K562 (cell line): Measurements from ENCODE around the gene GLE1. TPM values are rescaled to one million over a fixed set of nuclear protein-coding genes. Genes with fewer than 3 reads are reported as not detected.
A peak's percentile ranks its signal among the peaks of the same experiment; 100 is the strongest.

Source experiments
- CEBPB ChIP-seq: fragments of 450-650 bp; IDR thresholded peaks from 2 replicates; pipeline ENCODE4 v1.6.1; 2016; ENCODE audit warnings: missing genetic modification characterization, missing compliant biosample characterization
- FIP1L1 ChIP-seq: fragments of 200-400 bp; formaldehyde crosslinking; IDR thresholded peaks from 2 replicates; pipeline ENCODE4 v1.6.1; 2018; ENCODE audit warnings: mild to moderate bottlenecking, low read depth, low read length; ENCODE audit not compliant: poor library complexity, severe bottlenecking
- GABPA ChIP-seq: fragments of 200-800 bp; sonication (Bioruptor generic); conservative IDR thresholded peaks from 2 replicates; pipeline ENCODE4 v1.6.1; 2016; ENCODE audit warnings: low read depth, missing genetic modification characterization, missing compliant biosample characterization
- ID3 ChIP-seq, 2 experiments: fragments of 250-450 bp in 1 of 2; fragments of 450-650 bp in 1 of 2; sonication (Bioruptor Pico) in 1 of 2; IDR thresholded peaks; 2 replicates each; pipeline versions ENCODE4 v1.6.1 to v1.8.0; 2016 to 2021; ENCODE audit warnings: mild to moderate bottlenecking in 2 of 2, moderate library complexity in 2 of 2, missing compliant biosample characterization in 1 of 2, missing genetic modification characterization in 1 of 2
- MEIS2 ChIP-seq: fragments of 450-650 bp; IDR thresholded peaks from 2 replicates; pipeline ENCODE4 v1.6.1; 2014; ENCODE audit warnings: mild to moderate bottlenecking; ENCODE audit not compliant: partially characterized antibody
- PCBP1 ChIP-seq: fragments of 200-400 bp; formaldehyde crosslinking; IDR thresholded peaks from 2 replicates; pipeline ENCODE4 v1.6.1; 2018; ENCODE audit warnings: mild to moderate bottlenecking, low read depth, low read length; ENCODE audit not compliant: poor library complexity, severe bottlenecking
- RBM34 ChIP-seq: fragments of 200-400 bp; formaldehyde crosslinking; IDR thresholded peaks from 2 replicates; pipeline ENCODE4 v1.6.1; 2018; ENCODE audit warnings: low read length, borderline replicate concordance; ENCODE audit not compliant: insufficient read depth
- RBM39 ChIP-seq: fragments of 200-400 bp; formaldehyde crosslinking; optimal IDR thresholded peaks from 2 replicates; pipeline ENCODE3; 2018; ENCODE audit warnings: low read depth, low read length
- SETDB1 ChIP-seq: IDR thresholded peaks from one replicate; pipeline ENCODE4 v1.6.1; 2012; ENCODE audit warnings: low read length, control low read depth, inconsistent platforms
- STAT6 ChIP-seq: sonication (generic); formaldehyde crosslinking; IDR thresholded peaks from 2 replicates; pipeline ENCODE4 v1.8.1; 2023; ENCODE audit warnings: mild to moderate bottlenecking, missing genetic modification reagents
- TCF7 ChIP-seq: sonication (generic); IDR thresholded peaks from 2 replicates; pipeline ENCODE4 v1.6.1; 2016; ENCODE audit warnings: antibody characterized with exemption, borderline replicate concordance
- TEAD4 ChIP-seq, 2 experiments: sonication (generic) in 1 of 2; formaldehyde crosslinking in 1 of 2; IDR thresholded peaks; 2 replicates each; pipeline versions ENCODE4 v1.6.1 to v1.8.0; 2012 to 2022; ENCODE audit warnings: borderline replicate concordance in 1 of 2, inconsistent platforms in 1 of 2, low read length in 1 of 2, mild to moderate bottlenecking in 1 of 2, missing genetic modification reagents in 1 of 2
- USF2 ChIP-seq: sonication (generic); formaldehyde crosslinking; IDR thresholded peaks from 2 replicates; pipeline ENCODE4 v1.5.0; 2020; ENCODE audit warnings: missing genetic modification reagents
- ZNF518B ChIP-seq: fragments of 250-450 bp; sonication (Bioruptor Pico); IDR thresholded peaks from 2 replicates; pipeline ENCODE4 v1.5.0; 2021; ENCODE audit warnings: mild to moderate bottlenecking, moderate library complexity
- polyA plus RNA-seq, 8 experiments: library from polyadenylated mRNA; depleted of rRNA in 4 of 8; stranded (reverse) in 5 of 8; unstranded in 3 of 8; fragments of >200 nt; fragmentation: Nextera tagmentation in 2 of 8; fragmentation: Illumina TruSeq in 1 of 8; extraction: Ambion mirVana in 2 of 8; extraction: Trizol in 1 of 8; gene quantifications; 2 replicates each; pipeline versions ENCODE4 v1.2.1 to v1.2.3, GENCODE V29; 2011 to 2014; ENCODE audit warnings: inconsistent platforms in 1 of 8, missing spikeins in 1 of 8
- total RNA-seq, 7 experiments: library from RNA; depleted of rRNA in 6 of 7; stranded (reverse); fragments of >200 nt in 6 of 7; fragmentation: Illumina TruSeq in 2 of 7; extraction: Trizol in 2 of 7; gene quantifications; 2 replicates each; pipeline versions ENCODE4 v1.2.1 to v1.2.3, GENCODE V29; 2011 to 2021; ENCODE audit warnings: low replicate concordance in 1 of 7

The GLE1 gene
- total and polyA plus RNA-seq, 9 of the 15 experiments (the other 6 are each of a cell fraction or from before 2014, with no cell fraction given): 15.9 to 44.8 (median 37.6) TPM

- TF ChIP-seq STAT6: no peak
- TF ChIP-seq PCBP1: peak; percentile 73
- TF ChIP-seq RBM34: no peak
- TF ChIP-seq USF2 (CRISPR knock-in tag): no peak
- no peak for TF ChIP-seq CEBPB (tag)
- TF ChIP-seq RBM39: no peak
- TF ChIP-seq TCF7: no peak
- no peak; the same call in 1 of the 2 replicates for TF ChIP-seq TEAD4 (IDR thresholded peaks at IDR 0.05; ENCODE audit: low read length)
- no peak for TF ChIP-seq TEAD4 (CRISPR knock-in tag; IDR thresholded peaks at IDR 0.05; ENCODE audit: borderline replicate concordance)
- peak; percentile 0 for TF ChIP-seq MEIS2
- TF ChIP-seq SETDB1: no peak
- peak; percentile 89 for TF ChIP-seq FIP1L1
- no peak for TF ChIP-seq ID3 (CRISPR knock-in tag; IDR thresholded peaks at IDR 0.05)
- TF ChIP-seq ID3 (tag; IDR thresholded peaks at IDR 0.05): 0 out of 2 replicates have a peak, but pooled peaks have one; percentile 10
- peak; percentile 34; the same call in 1 of the 2 replicates for TF ChIP-seq GABPA (tag)
- no peak for TF ChIP-seq ZNF518B (CRISPR knock-in tag)
Measured at GRCh38 chr9:128552744-128553440, 48.4 kb downstream of the GLE1 start (continued).
